Panc1 (cell line): ENCODE measurements around the gene SARDH. TPM values are rescaled to one million over a fixed set of nuclear protein-coding genes. Genes with fewer than 3 reads are reported as not detected.

Source experiments
- ATAC-seq: fragments of 200-7000 bp; cut with Tn5 transposase; 2 replicates; pipeline ENCODE4 v1.9.1; 2020; ENCODE audit warnings: mild to moderate bottlenecking, moderate library complexity
- BruUV-seq: library from RNA; stranded (reverse); fragments of 400-500 nt; replicated peaks from 2 replicates; lab custom pipeline; 2021; lab: Mats Ljungman, UMichigan
- CTCF ChIA-PET: fragments of 300-600 bp; sonication (Branson Sonifier 250); formaldehyde crosslinking; loops from one replicate; lab custom pipeline; 2022; ENCODE audit warnings: antibody characterized with exemption; lab: Charles Lee
- POLR2A ChIA-PET: fragments of 300-600 bp; sonication (Branson Sonifier 250); formaldehyde crosslinking; loops from one replicate; lab custom pipeline; 2022; ENCODE audit warnings: antibody characterized with exemption; lab: Charles Lee
- DNase-seq: peaks from one replicate; pipeline ENCODE4 v3.0.0-alpha.2; 2010; ENCODE audit warnings: low read depth, low spot score
- H3K27ac ChIP-seq: 2 replicates; pipeline ENCODE4 v1.5.1; 2011; ENCODE audit warnings: mild to moderate bottlenecking, low read length, inconsistent platforms
- H3K27me3 ChIP-seq: fragments of 200-500 bp; sonication (Bioruptor generic); 2 replicates; pipeline ENCODE4 v1.6.0; 2014; ENCODE audit warnings: low read length, inconsistent platforms; ENCODE audit not compliant: control insufficient read depth, insufficient read depth
- H3K36me3 ChIP-seq: fragments of 200-500 bp; sonication (Bioruptor generic); 2 replicates; pipeline ENCODE4 v1.5.1; 2014; ENCODE audit warnings: inconsistent platforms, mild to moderate bottlenecking, low read length, moderate library complexity; ENCODE audit not compliant: control insufficient read depth, insufficient read depth
- H3K4me1 ChIP-seq: 2 replicates; pipeline ENCODE4 v1.5.1; 2011; ENCODE audit warnings: inconsistent platforms, mild to moderate bottlenecking, low read length, moderate library complexity; ENCODE audit not compliant: control insufficient read depth, insufficient read depth
- H3K4me3 ChIP-seq, 2 experiments: 2 replicates each; pipeline ENCODE4 v1.5.1; 2011 to 2012; ENCODE audit warnings: low read depth in 2 of 2, low read length in 2 of 2, mild to moderate bottlenecking in 2 of 2, inconsistent platforms in 1 of 2, moderate library complexity in 1 of 2
- H3K9me3 ChIP-seq: fragments of 200-500 bp; sonication (Bioruptor generic); 2 replicates; pipeline ENCODE4 v1.5.1; 2014; ENCODE audit warnings: low read depth, mild to moderate bottlenecking, inconsistent platforms, low read length, moderate library complexity; ENCODE audit not compliant: control insufficient read depth, insufficient read depth
- CTCF ChIP-seq: fragments of 450-650 bp; IDR thresholded peaks from 2 replicates; pipeline ENCODE4 v1.5.1; 2017; ENCODE audit warnings: mild to moderate bottlenecking
- POLR2AphosphoS5 ChIP-seq: IDR thresholded peaks from 2 replicates; pipeline ENCODE4 v1.6.1; 2012; ENCODE audit warnings: mild to moderate bottlenecking, low read depth, low read length, moderate library complexity
- REST ChIP-seq, 2 experiments: IDR thresholded peaks; 2 replicates each; pipeline ENCODE4 v1.6.1; 2011 to 2012; ENCODE audit warnings: low read depth in 2 of 2, control low read depth in 1 of 2, low read length in 1 of 2, mild to moderate bottlenecking in 1 of 2, moderate library complexity in 1 of 2; ENCODE audit not compliant: insufficient read depth in 1 of 2
- SIN3A ChIP-seq: IDR thresholded peaks from 2 replicates; pipeline ENCODE4 v1.6.1; 2012; ENCODE audit warnings: low read depth, mild to moderate bottlenecking, low read length, moderate library complexity, borderline replicate concordance; ENCODE audit not compliant: insufficient read depth
- TCF7L2 ChIP-seq: IDR thresholded peaks from 2 replicates; pipeline ENCODE4 v1.6.1; 2011; ENCODE audit warnings: mild to moderate bottlenecking, low read depth, low read length, inconsistent platforms
- in situ Hi-C: cut with HindIII; loops from 2 replicates; pipeline ENCODE4 v1.10.0; 2016; ENCODE audit warnings: low sequenced_read_pairs, low pct_unique_long_range_greater_than_20kb
- intact Hi-C: fragments of 100-400 bp; cut with micrococcal nuclease; formaldehyde crosslinking; loops from one replicate; pipeline ENCODE4 v1.10.0; 2022; ENCODE audit not compliant: unreplicated experiment
- total RNA-seq: library from RNA; stranded (reverse); gene quantifications from one replicate; pipeline ENCODE4 v1.2.1, GENCODE V29; 2021; ENCODE audit not compliant: unreplicated experiment

SARDH gene
- total RNA-seq, 1 experiment from 2014 or later, result 0.13 TPM

GRCh38 chr9:133645021-133645765 is 93.0 kb downstream of the SARDH start:
- in situ Hi-C loops, result no loop called here
- ChIA-PET POLR2A (no interaction called here), CTCF (no interaction called here)
- TF ChIP-seq TCF7L2 (no peak), POLR2AphosphoS5 (no peak), REST (IDR thresholded peaks at IDR 0.05; ENCODE audit: insufficient read depth in 1 of 2, low read depth in 2 of 2, low read length in 1 of 2) (no peak), SIN3A (no peak), CTCF (no peak)
- Histone ChIP-seq H3K4me1 (no peaks in the 10 kb centered on the region), H3K36me3 (no peaks in the 10 kb centered on the region), H3K9me3 (no peaks in the 10 kb centered on the region), H3K27ac (no peak overlapping the region), H3K27me3 (no peaks in the 10 kb centered on the region; the same call in 1 of the 2 replicates), H3K4me3 (no peak overlapping the region)
- intact Hi-C loops, result no loop called here
- no TSS peak for BruUV-seq
- DNase-seq (no peak), ATAC-seq (no peak)

- no peaks in the 10 kb centered on the region for H3K27me3 ChIP-seq
- no peak overlapping the region for H3K4me3 ChIP-seq
- POLR2A ChIA-PET, result no interaction called here
- DNase-seq (no peak), ATAC-seq (no peak)
- H3K4me1 ChIP-seq, result no peaks in the 10 kb centered on the region
- no peak overlapping the region for H3K27ac ChIP-seq
- TF ChIP-seq TCF7L2 (no peak), CTCF (no peak), SIN3A (no peak), REST (IDR thresholded peaks at IDR 0.05; ENCODE audit: insufficient read depth in 1 of 2, low read depth in 2 of 2, low read length in 1 of 2) (no peak), POLR2AphosphoS5 (no peak)
- intact Hi-C loops (no loop called here), in situ Hi-C loops (no loop called here)
- no peaks in the 10 kb centered on the region for H3K9me3 ChIP-seq
- no TSS peak for BruUV-seq
- H3K36me3 ChIP-seq, result no peaks in the 10 kb centered on the region
- CTCF ChIA-PET, result no interaction called here
Observed at GRCh38 chr9:133643978-133644760, 94.0 kb downstream of the SARDH start.
